ENCODE data around the gene PRKACA. TPM values are rescaled to one million over a fixed set of nuclear protein-coding genes. Genes with fewer than 3 reads are reported as not detected.

Gene PRKACA
- total and polyA plus RNA-seq, 2 donors (not counting 3 experiments of a cell fraction or from before 2014, with no cell fraction given), result 44.2 to 97.5 TPM

DNA sequence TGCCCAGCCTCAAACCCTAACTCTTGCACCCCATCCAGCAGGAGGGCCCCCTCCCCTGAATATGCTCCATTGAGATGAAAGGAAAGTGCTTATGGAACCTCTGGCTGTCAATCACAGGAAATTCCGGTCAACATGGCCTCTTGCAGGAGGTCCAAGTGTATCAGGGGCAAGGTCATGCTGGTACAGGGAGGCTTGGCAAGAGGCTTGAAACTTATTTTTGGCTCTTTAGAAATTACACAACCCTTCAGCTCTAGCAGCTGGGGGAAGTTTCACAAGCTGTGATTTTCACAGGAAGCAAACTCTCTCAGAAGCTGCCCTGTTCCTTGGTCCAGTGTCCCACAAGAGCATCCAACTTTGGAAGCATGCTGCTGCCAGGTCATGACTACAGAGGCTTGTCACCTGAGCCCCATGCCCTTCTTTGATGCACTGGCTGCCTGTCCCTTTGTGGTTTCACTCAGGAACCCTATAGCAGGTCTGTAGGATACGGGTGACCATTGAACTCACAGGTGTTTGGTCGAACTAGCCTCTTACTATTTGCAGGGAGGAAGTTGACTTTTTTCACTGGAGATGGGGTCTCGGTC is 10.5 kb upstream of the PRKACA start:
- H3K79me2 ChIP-seq (ENCODE audit: control insufficient read depth, insufficient read depth, low read length), result no peaks in the 10 kb centered on the region
- ChIA-PET CTCF (interaction anchor here (1.0 kb wide), 1 partner anchor 9 kb away, joined by 3 read pairs; the partner anchor contains the start of gene ASF1B), POLR2A (no interaction called here)
- no peak overlapping the region for H3K9ac ChIP-seq (replicated peaks; ENCODE audit: extremely low read depth, insufficient read depth, low read length)
- no peaks in the 10 kb centered on the region for H3K4me1 ChIP-seq (ENCODE audit: control insufficient read depth, extremely low read depth, insufficient read depth, low read length)
- dilution Hi-C loops (cut with MboI; ENCODE audit: extremely low pct_ligation_motif_present, low sequenced_read_pairs), result no loop called here
- H3K4me2 ChIP-seq (ENCODE audit: insufficient read depth, low read length), result no peak overlapping the region
- no peak for FAIRE-seq
- H3K9me3 ChIP-seq (replicated peaks; ENCODE audit: control insufficient read depth, insufficient read depth, low read length), result no peaks in the 10 kb centered on the region
- intact Hi-C loops (cut with micrococcal nuclease), result no loop called here
- H4K20me1 ChIP-seq (replicated peaks; ENCODE audit: control insufficient read depth, extremely low read depth, insufficient read depth, low read length), result no peaks in the 10 kb centered on the region
- no peaks in the 10 kb centered on the region for H3K9me1 ChIP-seq (replicated peaks; ENCODE audit: control insufficient read depth, extremely low read depth, insufficient read depth, low read length)
- no peak overlapping the region for H2AFZ ChIP-seq (ENCODE audit: low read depth, low read length)
- BruUV-seq (replicated peaks), result no TSS peak
- no peak overlapping the region for H3K4me3 ChIP-seq (replicated peaks in 1 of 3; ENCODE audit: insufficient read depth in 1 of 3, low read depth in 1 of 3, low read length in 3 of 3)
- H3K27me3 ChIP-seq (ENCODE audit: control insufficient read depth in 2 of 2, insufficient read depth in 2 of 2, low read length in 2 of 2), result no peaks in the 10 kb centered on the region
- no peak overlapping the region for H3K27ac ChIP-seq (ENCODE audit: insufficient read depth, low read depth, low read length)
- peaks cover 0 to 3% of the 10 kb centered on the region in 2 experiments for H3K36me3 ChIP-seq (ENCODE audit: control insufficient read depth in 2 of 2, extremely low read depth in 1 of 2, insufficient read depth in 2 of 2, low read length in 2 of 2)
- no peak for TF ChIP-seq FOS (IDR thresholded peaks at IDR 0.05; ENCODE audit: borderline replicate concordance, insufficient read depth, low read length)
- TF ChIP-seq POLR2AphosphoS5 (IDR thresholded peaks at IDR 0.05; ENCODE audit: insufficient read depth, low read depth, low read length), result no peak
- TF ChIP-seq GATA2 (IDR thresholded peaks at IDR 0.05; ENCODE audit: insufficient read depth, insufficient read length, low read depth, low read length), result no peak
- TF ChIP-seq, protein P1, sequence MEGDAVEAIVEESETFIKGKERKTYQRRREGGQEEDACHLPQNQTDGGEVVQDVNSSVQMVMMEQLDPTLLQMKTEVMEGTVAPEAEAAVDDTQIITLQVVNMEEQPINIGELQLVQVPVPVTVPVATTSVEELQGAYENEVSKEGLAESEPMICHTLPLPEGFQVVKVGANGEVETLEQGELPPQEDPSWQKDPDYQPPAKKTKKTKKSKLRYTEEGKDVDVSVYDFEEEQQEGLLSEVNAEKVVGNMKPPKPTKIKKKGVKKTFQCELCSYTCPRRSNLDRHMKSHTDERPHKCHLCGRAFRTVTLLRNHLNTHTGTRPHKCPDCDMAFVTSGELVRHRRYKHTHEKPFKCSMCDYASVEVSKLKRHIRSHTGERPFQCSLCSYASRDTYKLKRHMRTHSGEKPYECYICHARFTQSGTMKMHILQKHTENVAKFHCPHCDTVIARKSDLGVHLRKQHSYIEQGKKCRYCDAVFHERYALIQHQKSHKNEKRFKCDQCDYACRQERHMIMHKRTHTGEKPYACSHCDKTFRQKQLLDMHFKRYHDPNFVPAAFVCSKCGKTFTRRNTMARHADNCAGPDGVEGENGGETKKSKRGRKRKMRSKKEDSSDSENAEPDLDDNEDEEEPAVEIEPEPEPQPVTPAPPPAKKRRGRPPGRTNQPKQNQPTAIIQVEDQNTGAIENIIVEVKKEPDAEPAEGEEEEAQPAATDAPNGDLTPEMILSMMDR (IDR thresholded peaks at IDR 0.05; ENCODE audit: extremely low read depth in 1 of 2, insufficient read depth in 1 of 2, low read depth in 1 of 2, low read length in 2 of 2), result no peak
- TF ChIP-seq, protein P2, sequence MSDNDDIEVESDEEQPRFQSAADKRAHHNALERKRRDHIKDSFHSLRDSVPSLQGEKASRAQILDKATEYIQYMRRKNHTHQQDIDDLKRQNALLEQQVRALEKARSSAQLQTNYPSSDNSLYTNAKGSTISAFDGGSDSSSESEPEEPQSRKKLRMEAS (IDR thresholded peaks at IDR 0.05; ENCODE audit: insufficient read depth, insufficient read length), result no peak
- TF ChIP-seq JUN (IDR thresholded peaks at IDR 0.05; ENCODE audit: borderline replicate concordance, insufficient read depth, insufficient read length, low read depth), result no peak
- TF ChIP-seq POLR2A (IDR thresholded peaks at IDR 0.05; ENCODE audit: low read depth, low read length), result no peak
- no peak for TF ChIP-seq EZH2 (IDR thresholded peaks at IDR 0.05; ENCODE audit: borderline replicate concordance, low read depth, low read length, severe bottlenecking)
- TF ChIP-seq MYC (IDR thresholded peaks at IDR 0.05; ENCODE audit: low read depth, low read length), result no peak
- no peak for DNase-seq (ENCODE audit: low read depth, low spot score)

Data from endothelial cell of umbilical vein (primary cell).